Smooth muscle cell (in vitro differentiated cells): Measurements from ENCODE around the gene KCNJ16. TPM values are rescaled to one million over a fixed set of nuclear protein-coding genes. Genes with fewer than 3 reads are reported as not detected.

ENCODE experiments used
- DNase-seq: peaks from one replicate; lab custom pipeline; 2025; ENCODE audit not compliant: unreplicated experiment; lab: John Stamatoyannopoulos, UW
- H2AFZ ChIP-seq: fragments of 200-600 bp; sonication (generic); 2 replicates; pipeline ENCODE4 v1.6.0; 2016; ENCODE audit warnings: antibody characterized with exemption, low read depth, mild to moderate bottlenecking
- H3F3A ChIP-seq: fragments of 200-600 bp; sonication (generic); 2 replicates; pipeline ENCODE4 v1.6.0; 2017; ENCODE audit warnings: antibody characterized with exemption, low read depth
- H3K27ac ChIP-seq: fragments of 200-600 bp; sonication (generic); 2 replicates; pipeline ENCODE4 v1.5.1; 2016; ENCODE audit warnings: low read depth, mild to moderate bottlenecking
- H3K27me3 ChIP-seq: fragments of 200-600 bp; sonication (generic); 2 replicates; pipeline ENCODE4 v1.6.1; 2016; ENCODE audit warnings: low read depth, mild to moderate bottlenecking
- H3K36me3 ChIP-seq: fragments of 200-600 bp; sonication (generic); 2 replicates; pipeline ENCODE4 v1.5.1; 2016; ENCODE audit warnings: low read depth
- H3K4me1 ChIP-seq: fragments of 200-600 bp; sonication (generic); 2 replicates; pipeline ENCODE4 v1.5.1; 2016; ENCODE audit warnings: low read depth
- H3K4me2 ChIP-seq: fragments of 200-600 bp; sonication (generic); 2 replicates; pipeline ENCODE4 v1.6.0; 2016; ENCODE audit warnings: mild to moderate bottlenecking
- H3K4me3 ChIP-seq: fragments of 200-600 bp; sonication (generic); 2 replicates; pipeline ENCODE4 v1.5.1; 2016; ENCODE audit warnings: mild to moderate bottlenecking
- H3K79me2 ChIP-seq: fragments of 200-600 bp; sonication (generic); 2 replicates; pipeline ENCODE4 v1.6.0; 2016; ENCODE audit warnings: low read depth, mild to moderate bottlenecking
- H3K9ac ChIP-seq: fragments of 200-600 bp; sonication (generic); 2 replicates; pipeline ENCODE4 v1.6.0; 2016; ENCODE audit warnings: low read depth
- H3K9me3 ChIP-seq: fragments of 200-600 bp; sonication (generic); replicated peaks from 2 replicates; pipeline ENCODE4 v1.5.1; 2016; ENCODE audit warnings: low read depth
- H4K20me1 ChIP-seq: fragments of 200-600 bp; sonication (generic); 2 replicates; pipeline ENCODE4 v1.6.0; 2016; ENCODE audit warnings: low read depth
- CTCF ChIP-seq: fragments of 200-600 bp; sonication (generic); IDR thresholded peaks from 2 replicates; pipeline ENCODE4 v1.5.1; 2017; ENCODE audit warnings: borderline replicate concordance, mild to moderate bottlenecking, antibody characterized with exemption; ENCODE audit not compliant: insufficient read depth, poor library complexity, severe bottlenecking
- WGBS: methylation state at CpG from one replicate; pipeline ENCODE4 v1.1.7; 2016; ENCODE audit warnings: low lambda C conversion rate; 5-methylcytosine and 5-hydroxymethylcytosine counted together
- polyA plus RNA-seq: library from polyadenylated mRNA; unstranded; fragments of >200 nt; fragmentation: Nextera tagmentation; extraction: Ambion mirVana; gene quantifications from 2 replicates; pipeline ENCODE4 v1.2.1, GENCODE V29; 2016
- total RNA-seq: library from RNA; depleted of rRNA; stranded (reverse); fragments of >200 nt; gene quantifications from 2 replicates; pipeline ENCODE4 v1.2.3, GENCODE V29; 2014

KCNJ16 gene
- total and polyA plus RNA-seq, 2 experiments from 2014 or later: 0.09 TPM; not detected in 1

GRCh38 chr17:70181376-70181775 lies 106.4 kb downstream of the KCNJ16 start:
- Histone ChIP-seq H3K9me3 (no peaks in the 10 kb centered on the region), H3K27ac (no peak overlapping the region), H3F3A (no peaks in the 10 kb centered on the region), H3K79me2 (no peaks in the 10 kb centered on the region), H3K9ac (no peak overlapping the region), H2AFZ (no peak overlapping the region), H3K4me1 (no peaks in the 10 kb centered on the region), H3K36me3 (no peaks in the 10 kb centered on the region), H3K27me3 (peaks cover 9% of the 10 kb centered on the region), H3K4me2 (no peak overlapping the region), H4K20me1 (no peaks in the 10 kb centered on the region), H3K4me3 (no peak overlapping the region)
- WGBS: 85% methylated on average over 5 of the region's 5 CpGs
- no peak for DNase-seq
- no peak for TF ChIP-seq CTCF

- no peak overlapping the region for H3K4me3 ChIP-seq
- H3K9ac ChIP-seq: no peak overlapping the region
- peaks cover 9% of the 10 kb centered on the region for H3K27me3 ChIP-seq
- 90% methylated on average over 3 of the region's 3 CpGs for WGBS
- no peak for DNase-seq
- no peak overlapping the region for H3K27ac ChIP-seq
- H3F3A ChIP-seq: no peaks in the 10 kb centered on the region
- no peaks in the 10 kb centered on the region for H3K36me3 ChIP-seq
- H4K20me1 ChIP-seq: no peaks in the 10 kb centered on the region
- no peak for TF ChIP-seq CTCF
- H3K4me2 ChIP-seq: no peak overlapping the region
- H3K9me3 ChIP-seq: no peaks in the 10 kb centered on the region
- no peaks in the 10 kb centered on the region for H3K79me2 ChIP-seq
- no peak overlapping the region for H2AFZ ChIP-seq
- no peaks in the 10 kb centered on the region for H3K4me1 ChIP-seq
These were observed 106.8 kb downstream of the KCNJ16 start for GRCh38 chr17:70181866-70182265.

- no peak for TF ChIP-seq CTCF
- Histone ChIP-seq H3K9ac (no peak overlapping the region), H3K4me2 (no peak overlapping the region), H3F3A (no peaks in the 10 kb centered on the region), H4K20me1 (no peaks in the 10 kb centered on the region), H3K27me3 (no peaks in the 10 kb centered on the region), H3K79me2 (no peaks in the 10 kb centered on the region), H3K4me3 (no peak overlapping the region), H2AFZ (no peak overlapping the region), H3K9me3 (no peaks in the 10 kb centered on the region), H3K36me3 (no peaks in the 10 kb centered on the region), H3K4me1 (no peaks in the 10 kb centered on the region), H3K27ac (no peak overlapping the region)
- no peak for DNase-seq
- WGBS: 89% methylated on average over 4 of the region's 4 CpGs
These were observed 108.5 kb downstream of the KCNJ16 start for GRCh38 chr17:70183508-70183907.

- H3K4me1 ChIP-seq: no peaks in the 10 kb centered on the region
- no peaks in the 10 kb centered on the region for H3K36me3 ChIP-seq
- H3K79me2 ChIP-seq: no peaks in the 10 kb centered on the region
- no peak overlapping the region for H3K4me3 ChIP-seq
- no peak for TF ChIP-seq CTCF
- H4K20me1 ChIP-seq: no peaks in the 10 kb centered on the region
- no peak overlapping the region for H3K4me2 ChIP-seq
- no peaks in the 10 kb centered on the region for H3K9me3 ChIP-seq
- no peaks in the 10 kb centered on the region for H3F3A ChIP-seq
- H3K9ac ChIP-seq: no peak overlapping the region
- no peaks in the 10 kb centered on the region for H3K27me3 ChIP-seq
- H3K27ac ChIP-seq: no peak overlapping the region
- no peak for DNase-seq
- H2AFZ ChIP-seq: no peak overlapping the region
These were observed 109.2 kb downstream of the KCNJ16 start for GRCh38 chr17:70184207-70184606.
